ENCODE data around the gene LPCAT1.

- TF ChIP-seq CTCF (IDR thresholded peaks at IDR 0.05) (no peak), EZH2 (IDR thresholded peaks at IDR 0.05) (no peak)
Observed at GRCh38 chr5:1501372-1502045, 22.3 kb downstream of the LPCAT1 start.

All from neural progenitor cell (in vitro differentiated cells).